ENCODE measurements around the gene ASAH2.

- TF ChIP-seq YY1 (IDR thresholded peaks at IDR 0.05; ENCODE audit: insufficient read depth, insufficient read length): no peak
- no peak for TF ChIP-seq ZNF274 (IDR thresholded peaks at IDR 0.05; ENCODE audit: low read depth, low read length)
- no peak for TF ChIP-seq SUZ12 (IDR thresholded peaks at IDR 0.05; ENCODE audit: extremely low read depth, insufficient read depth, insufficient read length)
Observed at GRCh38 chr10:50260791-50261281, 9.5 kb upstream of the ASAH2 start.

All from NT2/D1 (cell line).